ENCODE measurements around the gene PRDX5.

The PRDX5 gene

GRCh38 chr11:64290352-64291261 is 27.3 kb upstream of the PRDX5 start:
- no peak for DNase-seq

DNA sequence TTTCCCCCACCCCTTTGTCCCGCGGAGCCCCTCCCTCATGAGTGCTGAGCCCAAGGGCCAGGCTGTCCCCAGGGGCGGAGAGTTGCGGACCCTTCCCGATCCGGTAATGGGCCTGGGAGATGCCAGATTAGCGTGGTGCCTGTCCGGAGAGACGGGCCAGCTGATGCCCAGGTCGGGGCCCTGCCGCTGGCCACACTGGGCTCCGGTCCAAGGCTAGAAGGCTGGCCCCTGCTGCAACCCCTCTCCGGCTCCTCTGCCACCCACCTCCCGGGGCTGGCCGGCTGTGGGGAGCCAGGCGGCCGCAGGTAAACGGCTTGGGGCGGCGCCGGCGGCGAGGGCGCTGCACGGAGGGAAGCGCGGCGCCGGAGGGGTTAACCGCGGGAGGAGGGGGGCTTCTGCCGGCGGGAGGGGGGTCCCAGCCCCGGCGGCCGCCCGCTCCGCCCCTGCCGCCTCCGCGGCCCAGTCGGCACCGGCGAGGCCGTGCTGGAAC is 26.6 kb upstream of the PRDX5 start, which contains the start of gene KCNK4:
KCNK4 (plus strand) TSS at position 41 of the 490 bp plus-strand sequence. CDS start 1,717 bp downstream, outside the sequence.
- no peak for DNase-seq

GRCh38 chr11:64291752-64292459 is 26.0 kb upstream of the PRDX5 start:
- DNase-seq: peak; percentile 50

- DNase-seq: no peak
Measured at GRCh38 chr11:64292460-64293254, 25.3 kb upstream of the PRDX5 start.

DNA sequence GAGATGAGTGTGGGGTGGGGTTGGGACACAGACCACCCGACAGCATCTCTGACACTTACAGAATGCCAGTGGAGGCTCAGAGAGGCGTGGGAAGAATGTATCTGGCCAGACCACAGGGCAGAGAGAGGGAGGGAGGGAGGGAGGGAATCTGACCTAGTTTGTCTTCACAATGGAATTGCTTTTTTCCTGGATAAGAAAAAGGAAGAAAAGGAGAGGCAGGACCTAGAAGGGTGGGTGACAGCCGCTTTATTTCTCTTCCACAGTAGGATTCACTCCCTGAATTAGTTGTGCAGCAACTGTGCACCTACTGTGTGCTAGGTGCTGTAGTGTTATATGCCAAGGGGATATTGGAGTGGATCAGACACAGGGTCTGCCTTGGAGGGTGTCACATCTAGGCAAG is 23.1 kb upstream of the PRDX5 start:
- no peak for DNase-seq

- DNase-seq: no peak
Measured at GRCh38 chr11:64295760-64296159, 22.2 kb upstream of the PRDX5 start.

DNA sequence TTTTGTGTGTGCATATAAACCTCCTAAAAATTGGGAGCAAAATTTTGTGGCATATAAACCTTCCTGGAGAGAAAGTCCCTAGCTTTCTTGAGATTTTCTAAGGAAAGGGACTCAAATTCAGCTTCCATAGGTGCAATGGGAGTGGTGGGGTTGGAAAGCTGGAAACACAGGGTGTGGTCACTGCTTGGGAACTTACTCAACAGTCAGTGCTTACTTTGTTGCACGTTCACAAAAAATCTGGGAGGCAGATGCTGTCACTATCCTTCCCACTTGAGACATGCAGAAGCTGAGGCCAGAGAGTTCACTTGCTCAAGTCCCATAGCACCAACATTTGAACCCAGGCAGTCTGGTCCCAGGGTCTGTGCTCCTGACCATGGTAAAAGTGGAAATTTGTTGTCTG is 21.7 kb upstream of the PRDX5 start:
- no peak for DNase-seq

- no peak for DNase-seq
Measured at GRCh38 chr11:64296830-64297698, 20.9 kb upstream of the PRDX5 start.

- DNase-seq: peak; percentile 87
Measured at GRCh38 chr11:64297699-64298358, 20.1 kb upstream of the PRDX5 start.

DNA sequence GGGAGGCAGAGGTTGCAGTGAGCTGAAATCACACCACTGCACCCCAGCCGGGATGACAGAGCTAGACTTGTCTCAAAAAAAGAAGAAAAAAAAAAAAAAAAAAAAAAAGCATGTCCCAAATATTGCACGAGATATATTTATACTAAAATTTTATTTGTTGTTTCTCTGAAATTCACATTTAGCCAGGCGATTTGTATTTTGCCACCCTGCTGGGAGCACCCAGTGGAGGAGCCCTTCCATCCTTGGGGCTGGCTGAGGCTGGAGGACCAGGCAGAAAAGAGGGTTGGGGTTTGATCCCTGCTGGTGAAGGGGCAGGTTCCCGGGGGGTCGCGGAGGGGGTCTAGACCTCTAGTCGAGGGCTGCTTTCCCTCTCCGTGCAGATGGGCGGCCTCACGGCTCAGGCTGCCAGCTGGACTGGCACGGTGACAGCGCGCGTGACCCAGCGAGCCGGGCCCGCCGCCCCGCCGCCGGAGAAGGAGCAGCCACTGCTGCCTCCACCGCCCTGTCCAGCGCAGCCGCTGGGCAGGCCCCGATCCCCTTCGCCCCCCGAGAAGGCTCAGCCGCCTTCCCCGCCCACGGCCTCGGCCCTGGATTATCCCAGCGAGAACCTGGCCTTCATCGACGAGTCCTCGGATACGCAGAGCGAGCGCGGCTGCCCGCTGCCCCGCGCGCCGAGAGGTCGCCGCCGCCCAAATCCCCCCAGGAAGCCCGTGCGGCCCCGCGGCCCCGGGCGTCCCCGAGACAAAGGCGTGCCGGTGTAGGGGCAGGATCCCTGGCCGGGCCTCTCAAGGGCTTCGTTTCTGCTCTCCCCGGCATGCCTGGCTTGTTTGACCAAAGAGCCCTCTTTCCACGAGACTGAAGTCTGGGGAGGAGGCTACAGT is 18.7 kb upstream of the PRDX5 start:
- peak; percentile 60 for DNase-seq

DNA sequence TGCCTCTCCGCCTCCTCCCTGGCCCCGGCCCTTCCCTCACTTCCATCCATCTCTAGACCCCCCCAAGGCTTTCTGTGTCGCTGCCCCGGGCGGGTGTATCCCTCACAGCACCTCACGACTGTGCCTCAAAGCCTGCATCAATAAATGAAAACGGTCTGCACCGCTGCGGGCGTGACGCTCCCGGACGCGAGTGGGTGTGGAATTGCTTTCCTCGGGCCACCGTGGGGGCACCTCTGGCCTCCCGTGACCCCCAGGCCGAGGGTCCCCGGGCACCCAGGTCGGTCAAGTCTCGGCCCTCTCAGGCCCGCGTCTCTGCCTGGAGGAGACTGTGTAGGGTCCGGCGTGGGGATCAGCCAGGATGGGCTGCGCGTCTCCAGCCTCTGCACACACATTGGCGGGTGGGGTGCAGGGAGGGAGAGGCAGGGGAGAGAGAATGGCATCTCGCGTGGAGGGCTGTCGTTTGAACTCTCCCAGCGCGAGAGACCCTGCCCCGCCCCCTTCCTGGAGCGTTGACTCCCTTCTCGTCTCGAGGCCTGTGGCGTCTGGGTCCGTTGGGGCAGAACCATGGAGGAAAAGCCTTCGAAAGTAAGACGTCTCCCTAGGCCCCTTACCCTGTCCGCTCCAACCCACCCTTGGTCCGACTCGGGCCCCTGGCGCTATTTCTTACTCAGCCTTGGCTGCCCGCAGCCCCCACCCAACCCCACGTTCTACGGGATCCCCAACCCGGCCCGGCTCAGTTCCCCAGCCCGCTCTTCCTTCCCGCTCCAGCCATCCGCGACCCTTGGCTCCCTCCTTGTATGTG is 17.9 kb upstream of the PRDX5 start, which contains the start of gene CATSPERZ:
CATSPERZ (plus strand) TSS at position 512 of the 802 bp plus-strand sequence; CDS start at position 565, 53 bp downstream.
- no peak for DNase-seq

DNA sequence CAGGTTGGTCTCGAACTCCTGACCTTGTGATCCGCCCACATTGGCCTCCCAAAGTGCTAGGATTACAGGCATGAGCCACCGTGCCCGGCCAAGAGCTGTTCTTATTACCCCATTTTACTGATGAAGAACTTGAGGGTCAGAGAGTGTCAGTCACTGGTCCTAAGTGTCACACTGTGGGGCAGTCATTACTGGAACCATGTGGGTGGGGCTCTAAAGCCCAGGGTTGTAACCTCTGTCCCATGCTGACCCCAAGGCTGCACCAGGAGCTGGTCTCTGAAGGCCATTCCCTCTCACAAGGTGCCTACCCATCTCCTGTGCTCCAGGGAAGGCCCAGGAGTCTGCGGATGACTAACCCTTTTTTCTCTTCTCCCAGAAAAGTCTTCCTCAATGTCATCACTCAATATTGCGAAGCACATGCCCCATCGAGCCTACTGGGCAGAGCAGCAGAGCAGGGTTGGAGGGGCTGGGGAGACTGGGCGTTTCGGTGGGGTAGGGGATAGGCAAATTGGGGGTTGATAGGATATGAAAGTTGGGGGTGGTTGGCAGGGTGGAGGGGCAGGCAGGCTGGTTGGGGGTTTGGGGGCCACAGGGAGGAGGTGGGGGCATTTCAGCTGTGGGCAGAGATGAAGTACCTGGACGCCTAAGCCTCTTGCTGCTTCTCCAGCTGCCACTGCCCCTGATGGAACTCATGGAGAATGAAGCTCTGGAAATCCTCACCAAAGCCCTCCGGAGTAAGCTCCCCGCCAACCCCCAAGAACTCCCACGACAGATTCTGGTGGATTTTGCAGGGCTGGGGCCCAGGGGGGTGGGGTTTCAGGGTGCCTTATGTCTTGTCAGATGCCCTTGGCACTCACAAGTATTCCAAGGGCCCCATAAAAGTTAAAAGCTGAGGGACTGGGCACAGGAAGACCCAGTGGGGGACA is 14.6 kb upstream of the PRDX5 start:
- DNase-seq: no peak

GRCh38 chr11:64304032-64304315 is 13.9 kb upstream of the PRDX5 start:
- no peak for DNase-seq

DNA sequence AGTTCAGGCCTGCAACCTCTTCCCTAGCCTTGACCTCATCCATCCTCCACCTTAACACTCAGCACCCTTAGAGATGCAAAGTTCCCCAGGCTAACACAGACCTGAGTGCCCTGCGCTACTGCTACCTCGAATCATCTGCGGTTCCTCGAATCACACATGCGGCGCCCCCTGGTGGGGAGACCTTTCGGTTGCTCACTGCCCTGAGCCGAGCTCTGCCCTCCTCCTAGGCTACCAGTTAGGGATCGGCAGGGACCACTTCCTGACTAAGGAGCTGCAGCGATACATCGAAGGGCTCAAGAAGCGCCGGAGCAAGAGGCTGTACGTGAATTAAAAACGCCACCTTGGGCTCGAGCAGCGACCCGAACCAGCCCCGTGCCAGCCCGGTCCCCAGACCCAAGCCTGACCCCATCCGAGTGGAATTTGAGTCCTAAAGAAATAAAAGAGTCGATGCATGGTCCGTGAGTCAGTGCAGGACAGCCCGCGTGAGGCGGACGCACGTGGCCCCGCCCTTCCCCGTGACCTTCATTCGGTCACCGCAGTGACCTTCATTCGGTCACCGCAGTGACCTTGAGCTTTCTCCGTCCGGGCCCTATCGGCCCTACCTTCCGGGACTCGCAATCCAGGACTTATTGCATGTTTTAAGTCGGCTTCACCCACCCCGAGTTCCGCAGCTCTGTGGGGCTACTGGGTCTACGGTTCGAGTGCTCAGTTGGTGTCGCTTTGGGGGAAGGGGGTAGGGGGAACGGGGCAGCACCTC is 13.4 kb upstream of the PRDX5 start:
- DNase-seq: peak; percentile 95

DNA sequence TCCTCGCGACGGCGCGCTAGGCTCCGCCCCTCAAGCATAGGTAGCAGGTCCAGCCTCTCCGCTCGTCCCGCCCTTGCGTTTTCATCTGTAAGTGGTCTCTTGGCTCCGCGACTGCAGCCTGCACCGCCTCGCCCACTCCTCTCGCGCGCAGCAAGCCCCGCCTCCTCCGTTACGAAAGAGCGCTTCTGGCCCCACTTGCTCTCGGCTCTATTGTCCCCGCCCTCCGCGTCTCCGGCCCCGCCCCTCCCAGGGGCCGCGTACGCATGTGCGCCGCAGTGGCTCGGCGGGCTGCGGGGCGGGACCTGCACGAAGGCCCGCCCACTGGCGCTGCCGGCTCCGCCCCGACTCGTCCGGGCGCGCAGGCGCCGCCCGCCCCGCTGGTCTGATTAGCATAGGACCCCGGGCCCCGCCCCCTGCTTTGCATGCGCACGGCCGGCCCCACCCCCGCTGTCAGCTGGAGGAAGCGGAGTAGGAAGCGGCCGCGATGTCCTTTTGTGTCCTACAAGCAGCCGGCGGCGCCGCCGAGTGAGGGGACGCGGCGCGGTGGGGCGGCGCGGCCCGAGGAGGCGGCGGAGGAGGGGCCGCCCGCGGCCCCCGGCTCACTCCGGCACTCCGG is 12.7 kb upstream of the PRDX5 start, which contains the start of gene ESRRA:
ESRRA (plus strand) TSS at position 450 of the 616 bp plus-strand sequence. CDS start 1,656 bp downstream, outside the sequence.
- DNase-seq: peak; percentile 100

GRCh38 chr11:64305691-64306562 is 12.0 kb upstream of the PRDX5 start:
- DNase-seq: peak; percentile 86
